ACHN (cell line): ENCODE data around the gene CHRNA4.
"Not testable (repeated sequence)": the region's sequence is repeated elsewhere in the genome, so short reads cannot be mapped to it uniquely, and the experiment has no call there.

Source experiments
- DNase-seq: peaks from one replicate; pipeline ENCODE4 v3.0.0-alpha.2; 2015
- in situ Hi-C: cut with HindIII; loops from 2 replicates; pipeline ENCODE4 v1.10.0; 2017; ENCODE audit warnings: low sequenced_read_pairs, low pct_ligation_motif_present, low pct_unique_long_range_greater_than_20kb

Gene CHRNA4

GRCh38 chr20:63346131-63347080 lies 14.7 kb downstream of the CHRNA4 start:
- in situ Hi-C loops = no loop called here
- no peak for DNase-seq

- DNase-seq = no peak
- in situ Hi-C loops = no loop called here
These were observed 15.6 kb downstream of the CHRNA4 start for GRCh38 chr20:63345328-63346100.

GRCh38 chr20:63344616-63345327 lies 16.4 kb downstream of the CHRNA4 start:
- DNase-seq = no peak
- in situ Hi-C loops = no loop called here

- no peak for DNase-seq
- in situ Hi-C loops = no loop called here
These were observed 17.4 kb downstream of the CHRNA4 start for GRCh38 chr20:63343460-63344445.

- in situ Hi-C loops = no loop called here
- DNase-seq = no peak
These were observed 18.3 kb downstream of the CHRNA4 start for GRCh38 chr20:63342561-63343459.

GRCh38 chr20:63340158-63340688 lies 20.9 kb downstream of the CHRNA4 start:
- DNase-seq, in situ Hi-C loops: not testable (repeated sequence)

- in situ Hi-C loops, DNase-seq: not testable (repeated sequence)
These were observed 21.7 kb downstream of the CHRNA4 start for GRCh38 chr20:63339154-63340094.

GRCh38 chr20:63337786-63338420 lies 23.2 kb downstream of the CHRNA4 start:
- DNase-seq = no peak
- in situ Hi-C loops = no loop called here

- no peak for DNase-seq
- in situ Hi-C loops = no loop called here
These were observed 24.9 kb downstream of the CHRNA4 start for GRCh38 chr20:63336232-63336752.

- DNase-seq = no peak
- in situ Hi-C loops = no loop called here
These were observed 25.4 kb downstream of the CHRNA4 start for GRCh38 chr20:63335711-63336110.

- DNase-seq, in situ Hi-C loops: not testable (repeated sequence)
These were observed 26.1 kb downstream of the CHRNA4 start for GRCh38 chr20:63335060-63335459.

GRCh38 chr20:63334356-63334755 lies 26.8 kb downstream of the CHRNA4 start:
- in situ Hi-C loops = no loop called here
- DNase-seq = no peak

- DNase-seq = no peak
These were observed 27.8 kb downstream of the CHRNA4 start for GRCh38 chr20:63333241-63333836.

GRCh38 chr20:63332488-63333240 lies 28.5 kb downstream of the CHRNA4 start:
- in situ Hi-C loops = no loop called here
- DNase-seq = no peak

More at GRCh38 chr20:63333241-63333836, 27.8 kb downstream of the CHRNA4 start:
- in situ Hi-C loops = no loop called here
